ENCODE results near the gene JAK3. TPM values are rescaled to one million over a fixed set of nuclear protein-coding genes. Genes with fewer than 3 reads are reported as not detected.
"Not testable (repeated sequence)": the region's sequence is repeated elsewhere in the genome, so short reads cannot be mapped to it uniquely, and the experiment has no call there.

JAK3 gene
- total and polyA plus RNA-seq, 2 donors (not counting 1 experiment from before 2014, with no cell fraction given): 1.1 to 1.2 TPM

- H3K9me3 ChIP-seq (ENCODE audit: control insufficient read depth, insufficient read depth, low read depth, low read length): no peaks in the 10 kb centered on the region
Measured at GRCh38 chr19:17780781-17781180, 67.0 kb downstream of the JAK3 start.

GRCh38 chr19:17778968-17779929 lies 68.5 kb downstream of the JAK3 start:
- Histone ChIP-seq H4K20me1 (ENCODE audit: control insufficient read depth, extremely low read depth, insufficient read depth, low read length) (no peaks in the 10 kb centered on the region), H3K27ac (ENCODE audit: insufficient read depth, low read length) (no peak overlapping the region), H3K4me1 (ENCODE audit: control insufficient read depth, extremely low read depth, insufficient read depth, low read length) (peaks cover 3% of the 10 kb centered on the region), H3K4me3 (replicated peaks in 1 of 4; ENCODE audit: control extremely low read depth in 1 of 4, insufficient read depth in 1 of 4, low read depth in 3 of 4, low read length in 4 of 4) (no peak overlapping the region), H3K9ac (ENCODE audit: insufficient read depth, low read length) (no peak overlapping the region), H3K36me3 (ENCODE audit: control insufficient read depth, insufficient read depth, low read length) (no peaks in the 10 kb centered on the region), H3K79me2 (ENCODE audit: control insufficient read depth, insufficient read depth, low read length) (no peaks in the 10 kb centered on the region), H3K9me3 (ENCODE audit: control insufficient read depth, insufficient read depth, low read depth, low read length) (no peaks in the 10 kb centered on the region), H3K4me2 (ENCODE audit: extremely low read depth, insufficient read depth, low read length) (no peak overlapping the region), H2AFZ (ENCODE audit: low read length) (peak overlapping the region; percentile 49), H3K27me3 (ENCODE audit: control insufficient read depth, insufficient read depth, low read length) (no peaks in the 10 kb centered on the region)
- no peak for TF ChIP-seq CTCF (conservative IDR thresholded peaks at IDR 0.05 in 1 of 2, IDR thresholded peaks at IDR 0.05 in 1 of 2; ENCODE audit: low read depth in 1 of 2, low read length in 2 of 2)
- TF ChIP-seq EZH2 (IDR thresholded peaks at IDR 0.05; ENCODE audit: low read length, missing control alignments): no peak
- DNase-seq (ENCODE audit: low read depth in 2 of 2): peak; percentile 21 to 48

More at GRCh38 chr19:17780781-17781180, 67.0 kb downstream of the JAK3 start:
- H3K27me3 ChIP-seq (ENCODE audit: control insufficient read depth, insufficient read depth, low read length): no peaks in the 10 kb centered on the region
- H3K27ac ChIP-seq (ENCODE audit: insufficient read depth, low read length): no peak overlapping the region
- H3K36me3 ChIP-seq (ENCODE audit: control insufficient read depth, insufficient read depth, low read length): no peaks in the 10 kb centered on the region
- no peak overlapping the region for H3K9ac ChIP-seq (ENCODE audit: insufficient read depth, low read length)
- DNase-seq (ENCODE audit: low read depth in 2 of 2): no peak
- no peaks in the 10 kb centered on the region for H3K79me2 ChIP-seq (ENCODE audit: control insufficient read depth, insufficient read depth, low read length)
- no peak overlapping the region for H3K4me3 ChIP-seq (replicated peaks in 1 of 4; ENCODE audit: control extremely low read depth in 1 of 4, insufficient read depth in 1 of 4, low read depth in 3 of 4, low read length in 4 of 4)
- no peak for TF ChIP-seq EZH2 (IDR thresholded peaks at IDR 0.05; ENCODE audit: low read length, missing control alignments)
- no peaks in the 10 kb centered on the region for H4K20me1 ChIP-seq (ENCODE audit: control insufficient read depth, extremely low read depth, insufficient read depth, low read length)
- peaks cover 3% of the 10 kb centered on the region for H3K4me1 ChIP-seq (ENCODE audit: control insufficient read depth, extremely low read depth, insufficient read depth, low read length)
- H3K4me2 ChIP-seq (ENCODE audit: extremely low read depth, insufficient read depth, low read length): no peak overlapping the region
- H2AFZ ChIP-seq (ENCODE audit: low read length): no peak overlapping the region

GRCh38 chr19:17778251-17778967 lies 69.4 kb downstream of the JAK3 start:
- Histone ChIP-seq H3K9me3 (ENCODE audit: control insufficient read depth, insufficient read depth, low read depth, low read length) (no peaks in the 10 kb centered on the region), H3K4me3 (replicated peaks in 1 of 4; ENCODE audit: control extremely low read depth in 1 of 4, insufficient read depth in 1 of 4, low read depth in 3 of 4, low read length in 4 of 4) (no peak overlapping the region), H3K79me2 (ENCODE audit: control insufficient read depth, insufficient read depth, low read length) (no peaks in the 10 kb centered on the region), H4K20me1 (ENCODE audit: control insufficient read depth, extremely low read depth, insufficient read depth, low read length) (no peaks in the 10 kb centered on the region), H3K9ac (ENCODE audit: insufficient read depth, low read length) (no peak overlapping the region), H2AFZ (ENCODE audit: low read length) (no peak overlapping the region), H3K4me2 (ENCODE audit: extremely low read depth, insufficient read depth, low read length) (no peak overlapping the region), H3K36me3 (ENCODE audit: control insufficient read depth, insufficient read depth, low read length) (no peaks in the 10 kb centered on the region), H3K27me3 (ENCODE audit: control insufficient read depth, insufficient read depth, low read length) (no peaks in the 10 kb centered on the region), H3K27ac (ENCODE audit: insufficient read depth, low read length) (no peak overlapping the region), H3K4me1 (ENCODE audit: control insufficient read depth, extremely low read depth, insufficient read depth, low read length) (peaks cover 3% of the 10 kb centered on the region)
- peak in 1 of 2 donors; percentile 25 for DNase-seq (ENCODE audit: low read depth in 2 of 2)
- no peak for TF ChIP-seq EZH2 (IDR thresholded peaks at IDR 0.05; ENCODE audit: low read length, missing control alignments)
- no peak for TF ChIP-seq CTCF (conservative IDR thresholded peaks at IDR 0.05 in 1 of 2, IDR thresholded peaks at IDR 0.05 in 1 of 2; ENCODE audit: low read depth in 1 of 2, low read length in 2 of 2)

- not testable (repeated sequence) for H3K4me3 ChIP-seq (replicated peaks in 1 of 4; ENCODE audit: control extremely low read depth in 1 of 4, insufficient read depth in 1 of 4, low read depth in 3 of 4, low read length in 4 of 4); H3K9me3 ChIP-seq (ENCODE audit: control insufficient read depth, insufficient read depth, low read depth, low read length); H3K4me2 ChIP-seq (ENCODE audit: extremely low read depth, insufficient read depth, low read length); H4K20me1 ChIP-seq (ENCODE audit: control insufficient read depth, extremely low read depth, insufficient read depth, low read length); H3K27me3 ChIP-seq (ENCODE audit: control insufficient read depth, insufficient read depth, low read length); H3K27ac ChIP-seq (ENCODE audit: insufficient read depth, low read length); H3K9ac ChIP-seq (ENCODE audit: insufficient read depth, low read length); DNase-seq (ENCODE audit: low read depth in 2 of 2); H3K36me3 ChIP-seq (ENCODE audit: control insufficient read depth, insufficient read depth, low read length); H3K79me2 ChIP-seq (ENCODE audit: control insufficient read depth, insufficient read depth, low read length); H3K4me1 ChIP-seq (ENCODE audit: control insufficient read depth, extremely low read depth, insufficient read depth, low read length); H2AFZ ChIP-seq (ENCODE audit: low read length)
Measured at GRCh38 chr19:17777840-17778239, 69.9 kb downstream of the JAK3 start.
